NB4 (cell line): ENCODE data around the gene NFIB.

ENCODE experiments used
- MYC ChIP-seq: IDR thresholded peaks from 2 replicates; pipeline ENCODE4 v1.6.1; 2011; ENCODE audit warnings: low read depth, low read length
- POLR2A ChIP-seq: IDR thresholded peaks from 2 replicates; pipeline ENCODE4 v1.6.1; 2011; ENCODE audit warnings: mild to moderate bottlenecking; ENCODE audit not compliant: insufficient read length; ENCODE audit errors: extremely low read depth
- TF ChIP-seq, protein P1 (sequence below): IDR thresholded peaks from one replicate; pipeline ENCODE4 v1.5.1; 2012; ENCODE audit warnings: low read depth, low read length
- TF ChIP-seq, protein P2 (sequence below): IDR thresholded peaks from 2 replicates; pipeline ENCODE4 v1.6.1; 2011; ENCODE audit warnings: low read depth, low read length

DNA sequence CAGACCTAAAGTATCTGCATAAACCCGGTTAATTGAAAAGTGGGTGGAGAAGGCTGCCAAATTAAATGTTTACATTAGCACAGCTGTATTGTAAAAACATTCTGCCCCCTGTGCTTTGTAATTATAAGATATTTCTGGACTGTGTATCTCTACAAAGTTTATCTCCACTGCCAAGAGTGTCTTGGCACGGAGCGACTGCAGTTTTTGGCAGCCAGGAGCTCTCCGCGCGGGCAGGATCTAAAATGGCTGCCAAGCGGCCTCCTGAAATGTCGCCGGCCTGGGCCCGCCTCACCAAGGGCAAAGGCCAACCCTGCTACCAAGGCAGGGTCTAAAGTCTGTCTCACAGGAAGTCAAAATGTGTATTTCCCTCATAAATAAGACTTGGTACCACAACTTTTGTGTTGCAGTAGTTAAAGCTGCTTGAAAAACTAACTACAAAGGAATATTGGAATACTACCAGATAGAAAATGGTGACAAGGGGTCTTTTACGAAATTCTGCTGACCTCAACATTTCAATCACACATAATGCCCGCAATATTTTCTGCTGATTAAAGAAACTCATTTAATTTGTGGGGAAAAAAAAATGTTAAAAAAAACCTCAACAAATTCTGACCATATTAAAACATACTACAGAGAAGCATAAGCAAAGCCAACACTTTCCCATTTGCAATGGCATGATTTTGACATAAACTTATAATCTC lies 110.4 kb downstream of the NFIB start:
- TF ChIP-seq, protein P1, sequence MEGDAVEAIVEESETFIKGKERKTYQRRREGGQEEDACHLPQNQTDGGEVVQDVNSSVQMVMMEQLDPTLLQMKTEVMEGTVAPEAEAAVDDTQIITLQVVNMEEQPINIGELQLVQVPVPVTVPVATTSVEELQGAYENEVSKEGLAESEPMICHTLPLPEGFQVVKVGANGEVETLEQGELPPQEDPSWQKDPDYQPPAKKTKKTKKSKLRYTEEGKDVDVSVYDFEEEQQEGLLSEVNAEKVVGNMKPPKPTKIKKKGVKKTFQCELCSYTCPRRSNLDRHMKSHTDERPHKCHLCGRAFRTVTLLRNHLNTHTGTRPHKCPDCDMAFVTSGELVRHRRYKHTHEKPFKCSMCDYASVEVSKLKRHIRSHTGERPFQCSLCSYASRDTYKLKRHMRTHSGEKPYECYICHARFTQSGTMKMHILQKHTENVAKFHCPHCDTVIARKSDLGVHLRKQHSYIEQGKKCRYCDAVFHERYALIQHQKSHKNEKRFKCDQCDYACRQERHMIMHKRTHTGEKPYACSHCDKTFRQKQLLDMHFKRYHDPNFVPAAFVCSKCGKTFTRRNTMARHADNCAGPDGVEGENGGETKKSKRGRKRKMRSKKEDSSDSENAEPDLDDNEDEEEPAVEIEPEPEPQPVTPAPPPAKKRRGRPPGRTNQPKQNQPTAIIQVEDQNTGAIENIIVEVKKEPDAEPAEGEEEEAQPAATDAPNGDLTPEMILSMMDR: no peak
- TF ChIP-seq, protein P2, sequence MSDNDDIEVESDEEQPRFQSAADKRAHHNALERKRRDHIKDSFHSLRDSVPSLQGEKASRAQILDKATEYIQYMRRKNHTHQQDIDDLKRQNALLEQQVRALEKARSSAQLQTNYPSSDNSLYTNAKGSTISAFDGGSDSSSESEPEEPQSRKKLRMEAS: no peak
- TF ChIP-seq POLR2A (no peak), MYC (no peak)
